H9 (cell line): ENCODE data around the gene MERTK. TPM values are rescaled to one million over a fixed set of nuclear protein-coding genes. Genes with fewer than 3 reads are reported as not detected.

Experiments used
- DNase-seq: peaks from one replicate; pipeline ENCODE4 v3.0.0-alpha.2; 2017
- H2AFZ ChIP-seq: one replicate; pipeline ENCODE4 v1.6.1; 2013; ENCODE audit warnings: mild to moderate bottlenecking, low read length, control low read depth, moderate library complexity
- H2AK5ac ChIP-seq: 2 replicates; pipeline ENCODE4 v1.6.1; 2013; ENCODE audit warnings: low read length, control low read depth, mixed read lengths; ENCODE audit not compliant: insufficient read length
- H2BK120ac ChIP-seq: one replicate; pipeline ENCODE4 v1.6.1; 2013; ENCODE audit warnings: low read depth, mild to moderate bottlenecking, low read length, control low read depth, inconsistent platforms; ENCODE audit not compliant: poor library complexity, severe bottlenecking
- H2BK12ac ChIP-seq: 2 replicates; pipeline ENCODE4 v1.6.1; 2013; ENCODE audit warnings: low read length, control low read depth, mixed read lengths, low read depth; ENCODE audit not compliant: insufficient read length
- H2BK15ac ChIP-seq: 2 replicates; pipeline ENCODE4 v1.6.1; 2013; ENCODE audit warnings: low read depth, low read length, control low read depth
- H2BK20ac ChIP-seq: one replicate; pipeline ENCODE4 v1.6.1; 2013; ENCODE audit warnings: low read depth, mild to moderate bottlenecking, low read length, control low read depth, inconsistent platforms; ENCODE audit not compliant: poor library complexity, severe bottlenecking
- H2BK5ac ChIP-seq: 2 replicates; pipeline ENCODE4 v1.6.1; 2013; ENCODE audit warnings: low read length, control low read depth, mixed read lengths; ENCODE audit not compliant: insufficient read length
- H3K14ac ChIP-seq: 2 replicates; pipeline ENCODE4 v1.6.1; 2013; ENCODE audit warnings: low read length, control low read depth; ENCODE audit not compliant: insufficient read depth
- H3K18ac ChIP-seq: 2 replicates; pipeline ENCODE4 v1.6.1; 2013; ENCODE audit warnings: low read depth, mild to moderate bottlenecking, mixed read lengths, low read length, control low read depth; ENCODE audit not compliant: insufficient read length
- H3K23ac ChIP-seq: 2 replicates; pipeline ENCODE4 v1.6.1; 2013; ENCODE audit warnings: low read length, control low read depth, mixed read lengths, low read depth; ENCODE audit not compliant: insufficient read length
- H3K23me2 ChIP-seq: 2 replicates; pipeline ENCODE4 v1.6.1; 2013; ENCODE audit warnings: low read depth, mild to moderate bottlenecking, mixed read lengths, low read length, control low read depth; ENCODE audit not compliant: insufficient read length, poor library complexity, severe bottlenecking
- H3K27ac ChIP-seq: 2 replicates; pipeline ENCODE4 v1.5.1; 2013; ENCODE audit warnings: low read length, control low read depth, mixed read lengths, low read depth; ENCODE audit not compliant: insufficient read length
- H3K27me3 ChIP-seq: 2 replicates; pipeline ENCODE4 v1.6.1; 2013; ENCODE audit warnings: low read length, control low read depth, inconsistent platforms; ENCODE audit not compliant: insufficient read depth
- H3K4ac ChIP-seq: 2 replicates; pipeline ENCODE4 v1.6.1; 2013; ENCODE audit warnings: low read depth, mild to moderate bottlenecking, control low read depth, inconsistent platforms, low read length, moderate library complexity
- H3K4me1 ChIP-seq: 2 replicates; pipeline ENCODE4 v1.6.1; 2013; ENCODE audit warnings: low read length, control low read depth, inconsistent platforms; ENCODE audit not compliant: insufficient read depth
- H3K4me2 ChIP-seq: 2 replicates; pipeline ENCODE4 v1.6.1; 2013; ENCODE audit warnings: low read length, control low read depth, mixed read lengths; ENCODE audit not compliant: insufficient read length, insufficient read depth
- H3K56ac ChIP-seq: 2 replicates; pipeline ENCODE4 v1.6.1; 2013; ENCODE audit warnings: low read depth, mild to moderate bottlenecking, mixed read lengths, low read length, control low read depth; ENCODE audit not compliant: insufficient read length
- H3K79me1 ChIP-seq: 2 replicates; pipeline ENCODE4 v1.6.1; 2013; ENCODE audit warnings: low read depth, mild to moderate bottlenecking, moderate library complexity, low read length, control low read depth, inconsistent platforms; ENCODE audit not compliant: insufficient read depth, poor library complexity, severe bottlenecking
- H3K79me2 ChIP-seq: 2 replicates; pipeline ENCODE4 v1.6.1; 2013; ENCODE audit warnings: low read length, control low read depth, inconsistent platforms; ENCODE audit not compliant: insufficient read depth
- H3K9ac ChIP-seq: 2 replicates; pipeline ENCODE4 v1.6.1; 2013; ENCODE audit warnings: low read length, control low read depth, mixed read lengths; ENCODE audit not compliant: insufficient read length; ENCODE audit errors: extremely low read depth
- H3K9me3 ChIP-seq: one replicate; pipeline ENCODE4 v1.6.1; 2013; ENCODE audit warnings: low read depth, low read length, inconsistent platforms; ENCODE audit not compliant: control insufficient read depth
- H3T11ph ChIP-seq: one replicate; pipeline ENCODE4 v1.6.1; 2013; ENCODE audit warnings: mild to moderate bottlenecking, low read length, control low read depth, inconsistent platforms
- H4K20me1 ChIP-seq: one replicate; pipeline ENCODE4 v1.6.1; 2013; ENCODE audit not compliant: control insufficient read depth, insufficient read length, insufficient read depth
- H4K5ac ChIP-seq: 2 replicates; pipeline ENCODE4 v1.6.1; 2013; ENCODE audit warnings: low read depth, mild to moderate bottlenecking, mixed read lengths, low read length, control low read depth; ENCODE audit not compliant: insufficient read length
- H4K8ac ChIP-seq: replicated peaks from 2 replicates; pipeline ENCODE4 v1.6.1; 2013; ENCODE audit warnings: low read length, control low read depth, mixed read lengths, low read depth; ENCODE audit not compliant: insufficient read length
- H4K91ac ChIP-seq: 2 replicates; pipeline ENCODE4 v1.6.1; 2013; ENCODE audit warnings: low read depth, mild to moderate bottlenecking, moderate library complexity, mixed read lengths, low read length, control low read depth; ENCODE audit not compliant: insufficient read length
- H3K27ac Mint-ChIP-seq, 3 experiments: 2 replicates in 2 of 3; 3 replicates in 1 of 3; pipeline ENCODE4 v1.8.0; 2020 to 2021; ENCODE audit warnings: mixed read lengths in 3 of 3, mild to moderate bottlenecking in 1 of 3, moderate library complexity in 1 of 3
- H3K27me3 Mint-ChIP-seq: 2 replicates; pipeline ENCODE4 v1.8.0; 2021; ENCODE audit warnings: low read depth, mild to moderate bottlenecking, moderate library complexity, mixed read lengths
- H3K36me3 Mint-ChIP-seq, 3 experiments: 2 replicates in 2 of 3; 3 replicates in 1 of 3; pipeline ENCODE4 v1.8.0; 2020 to 2021; ENCODE audit warnings: low read depth in 3 of 3, mixed read lengths in 3 of 3; ENCODE audit not compliant: insufficient read depth in 1 of 3
- H3K4me1 Mint-ChIP-seq, 2 experiments: 2 replicates each; pipeline ENCODE4 v1.8.0; 2020; ENCODE audit warnings: mixed read lengths in 2 of 2
- H3K4me3 Mint-ChIP-seq, 2 experiments: 2 replicates in 1 of 2; 3 replicates in 1 of 2; pipeline ENCODE4 v1.8.0; 2020 to 2021; ENCODE audit warnings: mild to moderate bottlenecking in 2 of 2, mixed read lengths in 2 of 2, moderate library complexity in 1 of 2
- H3K9me3 Mint-ChIP-seq, 2 experiments: 2 replicates in 1 of 2; 3 replicates in 1 of 2; pipeline ENCODE4 v1.8.0; 2020; ENCODE audit warnings: mild to moderate bottlenecking in 2 of 2, mixed read lengths in 2 of 2, moderate library complexity in 1 of 2
- CTCF ChIP-seq: fragments of 200-600 bp; sonication (generic); conservative IDR thresholded peaks from 3 replicates; pipeline ENCODE4 v1.8.0; 2021; ENCODE audit warnings: antibody characterized with exemption, mild to moderate bottlenecking
- WGBS: extraction: QIAGEN DNeasy Blood & Tissue Kit; methylation state at CpG from one replicate; pipeline ENCODE4 v1.1.7; 2013; ENCODE audit warnings: missing lambda C conversion rate, low lambda C conversion rate, mixed read lengths; ENCODE audit not compliant: insufficient read length; ENCODE audit errors: extremely low coverage; 5-methylcytosine and 5-hydroxymethylcytosine counted together
- total RNA-seq: library from RNA; stranded (reverse); gene quantifications from 2 replicates; pipeline ENCODE4 v1.2.1, GENCODE V29; 2021

The MERTK gene
- total RNA-seq, 1 experiment from 2014 or later, result 4.8 TPM

GRCh38 chr2:111903930-111904439, 5.6 kb downstream of the MERTK start:
- H3K4me1 ChIP-seq, result no peaks in the 10 kb centered on the region

More at GRCh38 chr2:111903930-111904439, 5.6 kb downstream of the MERTK start:
- H3K23ac ChIP-seq, result no peak overlapping the region
- TF ChIP-seq CTCF, result no peak
- H3K18ac ChIP-seq, result no peak overlapping the region
- no peak for DNase-seq
- H3K4ac ChIP-seq, result no peak overlapping the region
- H4K91ac ChIP-seq, result no peak overlapping the region
- H3K56ac ChIP-seq, result no peak overlapping the region
- H2BK120ac ChIP-seq, result no peak overlapping the region
- H4K5ac ChIP-seq, result no peak overlapping the region
- no peaks in the 10 kb centered on the region for H3K9me3 ChIP-seq
- Mint-ChIP-seq H3K4me1 (peaks cover 51 to 57% of the 10 kb centered on the region in 2 experiments), H3K27me3 (peaks cover 23% of the 10 kb centered on the region), H3K9me3 (no peaks in the 10 kb centered on the region), H3K4me3 (no peak overlapping the region), H3K36me3 (no peaks in the 10 kb centered on the region), H3K27ac (no peak overlapping the region; a peak in 1 of 7 replicates)
- H2AFZ ChIP-seq, result no peak overlapping the region
- no peak overlapping the region for H2BK15ac ChIP-seq
- WGBS, result no CpG with 5 or more reads among the region's 5 CpGs
- no peak overlapping the region for H2BK20ac ChIP-seq
- H3T11ph ChIP-seq, result no peak overlapping the region
- H3K23me2 ChIP-seq, result no peaks in the 10 kb centered on the region
- H4K8ac ChIP-seq, result no peak overlapping the region
- no peak overlapping the region for H3K14ac ChIP-seq
- H2AK5ac ChIP-seq, result no peak overlapping the region
- no peak overlapping the region for H2BK12ac ChIP-seq
- no peak overlapping the region for H3K4me2 ChIP-seq
- peaks cover 4% of the 10 kb centered on the region; the same call in 1 of the 2 replicates for H3K27me3 ChIP-seq
- no peak overlapping the region for H3K9ac ChIP-seq
- no peaks in the 10 kb centered on the region for H3K79me1 ChIP-seq
- H3K79me2 ChIP-seq, result no peaks in the 10 kb centered on the region
- no peak overlapping the region for H2BK5ac ChIP-seq
- H4K20me1 ChIP-seq, result no peaks in the 10 kb centered on the region
- H3K27ac ChIP-seq, result no peak overlapping the region
